ENCODE data around the gene PDIK1L.

The PDIK1L gene

GRCh38 chr1:26124418-26125331 lies 13.1 kb downstream of the PDIK1L start:
- no peak for DNase-seq

GRCh38 chr1:26125382-26125781 lies 13.8 kb downstream of the PDIK1L start:
- no peak for DNase-seq

- DNase-seq = no peak
These were observed 14.3 kb downstream of the PDIK1L start for GRCh38 chr1:26125946-26126320.

- peak; percentile 93 for DNase-seq
These were observed 14.9 kb downstream of the PDIK1L start for GRCh38 chr1:26126321-26127084.

GRCh38 chr1:26127235-26128163 lies 15.9 kb downstream of the PDIK1L start:
- DNase-seq = no peak

GRCh38 chr1:26129778-26130177 lies 18.2 kb downstream of the PDIK1L start:
- DNase-seq = no peak

GRCh38 chr1:26130695-26131094 lies 19.1 kb downstream of the PDIK1L start:
- no peak for DNase-seq

- DNase-seq = no peak
These were observed 20.7 kb downstream of the PDIK1L start for GRCh38 chr1:26132128-26132833.

- DNase-seq = no peak
These were observed 21.2 kb downstream of the PDIK1L start for GRCh38 chr1:26132834-26133167.

- DNase-seq = no peak
These were observed 22.8 kb downstream of the PDIK1L start for GRCh38 chr1:26134466-26134865.

GRCh38 chr1:26138974-26139558 lies 27.4 kb downstream of the PDIK1L start:
- DNase-seq = no peak

GRCh38 chr1:26142159-26142558 lies 30.5 kb downstream of the PDIK1L start:
- DNase-seq = no peak

- peak; percentile 69 for DNase-seq
These were observed 33.7 kb downstream of the PDIK1L start for GRCh38 chr1:26145041-26145959.

- DNase-seq = no peak
These were observed 34.3 kb downstream of the PDIK1L start for GRCh38 chr1:26145960-26146294.

GRCh38 chr1:26148887-26149286 lies 37.3 kb downstream of the PDIK1L start:
- DNase-seq = no peak

- no peak for DNase-seq
These were observed 42.4 kb downstream of the PDIK1L start for GRCh38 chr1:26153966-26154532.

- no peak for DNase-seq
These were observed 43.1 kb downstream of the PDIK1L start for GRCh38 chr1:26154750-26155149.

- no peak for DNase-seq
These were observed 44.0 kb downstream of the PDIK1L start for GRCh38 chr1:26155370-26156284.

GRCh38 chr1:26156285-26157038 lies 44.8 kb downstream of the PDIK1L start:
- no peak for DNase-seq
